Prostate gland (tissue), 2 donors: ENCODE results near the gene MORC1.

Experiments used
- POLR2A ChIP-seq: fragments of 450-650 bp; IDR thresholded peaks from one replicate; pipeline ENCODE4 v1.6.1; 2016; ENCODE audit warnings: antibody characterized with exemption, mild to moderate bottlenecking
- POLR2AphosphoS5 ChIP-seq: sonication (generic); formaldehyde crosslinking; IDR thresholded peaks from one replicate; pipeline ENCODE4 v1.6.1; 2017; ENCODE audit warnings: antibody characterized with exemption
- TF ChIP-seq, protein P1 (sequence below), 4 experiments: fragments of 200-600 bp in 2 of 4; fragments of 450-650 bp in 2 of 4; sonication (generic) in 2 of 4; IDR thresholded peaks; 1 replicate in 3 of 4; 2 replicates in 1 of 4; pipeline ENCODE4 v1.5.1; 2016 to 2019; ENCODE audit warnings: antibody characterized with exemption in 4 of 4, mild to moderate bottlenecking in 2 of 4, moderate library complexity in 2 of 4

DNA sequence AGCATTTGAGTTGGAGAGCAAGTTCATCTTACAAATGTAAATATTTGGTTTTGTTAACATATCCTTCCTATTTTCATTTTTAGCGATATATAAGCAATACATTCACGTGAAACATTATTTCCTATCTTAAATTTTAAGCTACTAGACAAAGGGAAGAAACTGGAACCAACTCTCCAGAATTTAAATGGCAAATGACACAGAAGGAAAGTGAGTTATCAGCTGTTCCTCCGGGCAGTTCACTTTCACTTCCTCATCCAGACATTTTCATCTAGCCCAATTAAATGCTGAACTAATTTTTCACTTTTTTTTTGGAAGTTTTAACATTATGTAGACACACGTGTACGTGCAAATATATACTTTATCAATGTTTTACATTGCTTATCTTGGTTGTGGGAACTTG lies 58.7 kb downstream of the MORC1 start:
- TF ChIP-seq, protein P1, sequence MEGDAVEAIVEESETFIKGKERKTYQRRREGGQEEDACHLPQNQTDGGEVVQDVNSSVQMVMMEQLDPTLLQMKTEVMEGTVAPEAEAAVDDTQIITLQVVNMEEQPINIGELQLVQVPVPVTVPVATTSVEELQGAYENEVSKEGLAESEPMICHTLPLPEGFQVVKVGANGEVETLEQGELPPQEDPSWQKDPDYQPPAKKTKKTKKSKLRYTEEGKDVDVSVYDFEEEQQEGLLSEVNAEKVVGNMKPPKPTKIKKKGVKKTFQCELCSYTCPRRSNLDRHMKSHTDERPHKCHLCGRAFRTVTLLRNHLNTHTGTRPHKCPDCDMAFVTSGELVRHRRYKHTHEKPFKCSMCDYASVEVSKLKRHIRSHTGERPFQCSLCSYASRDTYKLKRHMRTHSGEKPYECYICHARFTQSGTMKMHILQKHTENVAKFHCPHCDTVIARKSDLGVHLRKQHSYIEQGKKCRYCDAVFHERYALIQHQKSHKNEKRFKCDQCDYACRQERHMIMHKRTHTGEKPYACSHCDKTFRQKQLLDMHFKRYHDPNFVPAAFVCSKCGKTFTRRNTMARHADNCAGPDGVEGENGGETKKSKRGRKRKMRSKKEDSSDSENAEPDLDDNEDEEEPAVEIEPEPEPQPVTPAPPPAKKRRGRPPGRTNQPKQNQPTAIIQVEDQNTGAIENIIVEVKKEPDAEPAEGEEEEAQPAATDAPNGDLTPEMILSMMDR (IDR thresholded peaks at IDR 0.05): no peak
- TF ChIP-seq POLR2AphosphoS5 (no peak), POLR2A (no peak)
